Fibroblast of villous mesenchyme (primary cell): ENCODE results near the gene MYH10. TPM values are rescaled to one million over a fixed set of nuclear protein-coding genes. Genes with fewer than 3 reads are reported as not detected.

Experiments used
- DNase-seq: peaks from one replicate; pipeline ENCODE4 v3.0.0-alpha.2; 2010; ENCODE audit warnings: low read depth
- H3K4me3 ChIP-seq: 2 replicates; pipeline ENCODE4 v1.5.1; 2011; ENCODE audit warnings: low read depth, mild to moderate bottlenecking, low read length
- CTCF ChIP-seq: IDR thresholded peaks from 2 replicates; pipeline ENCODE4 v1.5.1; 2012; ENCODE audit warnings: low read depth, mild to moderate bottlenecking, low read length; ENCODE audit not compliant: insufficient read depth
- small RNA-seq: library from RNA; depleted of rRNA; stranded (forward); fragments of <200 nt; gene quantifications from one replicate; pipeline ENCODE3, GENCODE V24; 2012
- total RNA-seq: library from RNA; depleted of rRNA; stranded (reverse); fragments of >200 nt; gene quantifications from 2 replicates; pipeline ENCODE4 v1.2.3, GENCODE V29; 2012

Gene MYH10
- total RNA-seq, 1 donor, result 94.1 TPM

DNA sequence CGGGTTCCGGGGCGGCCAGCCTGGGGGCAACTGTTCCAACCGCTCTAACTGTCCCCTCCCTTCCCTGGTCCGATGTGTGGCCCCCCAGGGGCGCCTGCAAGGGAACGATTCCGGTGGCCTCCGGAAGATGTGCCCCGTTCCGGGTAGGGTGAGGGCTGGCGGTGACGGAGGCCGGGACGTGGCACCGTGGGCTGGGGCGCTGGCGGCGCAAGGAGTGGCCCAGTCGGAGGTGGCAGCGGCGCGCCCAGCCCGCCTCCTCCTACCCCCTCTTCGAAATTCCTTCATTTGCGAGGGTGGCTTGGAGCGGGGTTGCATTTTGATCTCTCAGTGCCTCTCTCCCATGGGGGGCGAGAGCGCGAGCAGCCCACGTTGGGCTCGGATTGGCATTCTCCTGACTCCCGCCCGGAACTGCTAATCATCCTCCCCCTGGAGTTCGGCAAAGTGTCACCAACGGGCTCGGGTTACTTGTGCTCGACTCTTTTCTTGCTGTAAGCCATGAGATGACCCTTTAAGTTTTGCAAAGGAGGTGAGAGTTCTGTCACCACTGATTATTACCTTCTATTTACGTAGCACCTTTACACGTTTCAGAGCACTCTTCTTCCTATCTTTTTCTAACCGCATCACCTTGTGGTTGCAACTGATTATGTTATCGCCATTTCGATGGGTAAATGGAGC lies 194.2 kb downstream of the MYH10 start:
- no peak for TF ChIP-seq CTCF
- peak; percentile 73 for DNase-seq
- H3K4me3 ChIP-seq, result peak overlapping the region; percentile 75

DNA sequence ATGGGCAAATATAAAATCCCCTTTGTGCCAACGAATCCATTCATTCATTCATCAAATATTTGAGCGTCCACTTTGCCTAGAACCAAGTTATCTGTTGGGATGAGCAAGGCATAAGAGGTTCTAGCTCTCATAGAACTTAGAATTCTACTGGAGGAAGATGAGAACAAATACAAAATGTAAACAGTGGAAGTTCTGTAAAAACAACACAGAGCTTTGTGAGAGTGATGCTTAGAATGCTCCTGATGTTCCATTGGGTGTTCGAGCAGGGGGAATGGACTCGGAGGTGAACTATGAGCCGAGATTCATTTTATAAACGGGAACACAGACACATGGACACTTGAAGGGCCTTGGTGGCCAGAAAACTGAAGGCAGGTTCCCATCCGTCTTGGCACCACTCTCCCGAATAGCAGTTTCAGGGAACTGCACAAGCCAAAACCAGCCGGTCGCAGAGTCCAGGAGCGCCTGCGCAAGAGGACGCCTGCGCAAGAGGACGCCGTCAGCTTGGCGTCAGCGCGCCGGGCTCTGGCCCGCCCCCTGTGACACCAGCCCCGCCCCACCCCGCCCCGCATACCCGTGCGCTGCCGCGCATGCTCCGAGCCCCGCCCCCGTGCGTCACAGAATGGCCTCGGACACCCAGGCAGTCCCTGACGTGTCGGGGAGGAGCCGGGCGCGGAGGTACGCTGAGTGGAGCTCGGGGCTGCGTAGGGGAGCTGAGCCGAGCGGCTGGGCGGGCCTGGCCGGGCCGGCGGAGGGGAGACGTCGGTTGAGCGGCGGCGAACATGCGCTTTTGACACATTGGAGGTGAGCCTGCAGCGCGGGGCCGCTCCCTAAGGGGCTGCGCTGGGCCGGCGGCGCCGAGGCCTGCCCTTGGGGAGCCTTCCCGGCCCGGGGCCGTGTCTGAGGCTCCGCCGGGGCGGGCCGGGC lies 195.0 kb downstream of the MYH10 start, which contains the start of gene NDEL1:
TSS of gene NDEL1 (plus strand) at position 640 of the 924 bp plus-strand sequence. CDS start 8,388 bp downstream, outside the sequence.
- DNase-seq, result peak; percentile 98
- TF ChIP-seq CTCF, result no peak
- H3K4me3 ChIP-seq, result peak within 1 kb of the TSS; percentile 75

GRCh38 chr17:8430966-8431365 lies 199.6 kb downstream of the MYH10 start:
- no peak for TF ChIP-seq CTCF
- no peak overlapping the region for H3K4me3 ChIP-seq
- DNase-seq, result no peak

GRCh38 chr17:8426802-8427201 lies 203.7 kb downstream of the MYH10 start:
- no peak for TF ChIP-seq CTCF
- no peak overlapping the region for H3K4me3 ChIP-seq
- DNase-seq, result no peak

DNA sequence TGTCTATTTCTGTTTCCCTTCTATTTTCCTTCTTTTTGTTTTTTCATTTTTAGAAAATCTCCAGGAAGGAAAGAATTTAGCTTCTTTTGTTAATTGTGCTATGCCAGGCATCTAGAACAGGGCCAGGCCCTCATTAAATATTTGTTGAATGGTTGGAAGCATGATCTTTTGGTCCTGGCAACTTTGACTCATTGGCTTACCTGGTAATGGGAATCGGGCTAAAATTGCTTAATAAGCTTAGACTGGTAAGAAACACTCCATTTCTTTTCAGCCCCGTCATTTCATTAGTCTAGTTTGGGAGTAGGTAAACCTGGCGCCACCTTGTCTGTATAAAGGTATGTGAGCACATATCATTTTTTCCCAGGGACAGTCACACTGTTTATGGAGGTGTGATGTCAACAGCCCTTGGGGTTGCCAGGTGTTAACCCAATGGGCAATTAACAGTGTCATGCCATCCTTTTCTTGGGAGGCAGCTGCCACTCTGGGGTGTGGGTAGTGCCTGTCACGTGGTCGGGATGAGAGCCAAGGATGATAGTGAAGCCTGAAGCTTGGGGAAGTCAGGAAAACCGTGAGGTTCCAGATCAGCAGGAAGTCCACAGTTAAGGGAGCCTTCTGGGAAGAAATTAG lies 204.3 kb downstream of the MYH10 start:
- no peak for DNase-seq
- TF ChIP-seq CTCF, result no peak
- no peak overlapping the region for H3K4me3 ChIP-seq

Small RNA genes lying within 50 kb of the gene (small RNA-seq; reads per million reads assigned to genes)
- gene RNU7-43P, result 0.28 reads per million

Other genes with a start within 250 kb of the MYH10 start
- gene RPL26, start 247.5 kb downstream of the MYH10 start, total RNA-seq, result 2,045 and 2,110 TPM in 2 replicates
- gene RNF222, start 232.9 kb downstream of the MYH10 start, total RNA-seq, result not detected in 2 replicates
- gene NDEL1, start 194.8 kb downstream of the MYH10 start, total RNA-seq, result 79.6 and 87.7 TPM in 2 replicates
- gene CCDC42, start 114.1 kb upstream of the MYH10 start, total RNA-seq, result not detected in 2 replicates
- not detected in 2 replicates for gene SPDYE4, start 127.8 kb upstream of the MYH10 start, total RNA-seq
- not detected in 2 replicates for gene MFSD6L, start 168.6 kb upstream of the MYH10 start, total RNA-seq
- gene PIK3R6, start 236.9 kb upstream of the MYH10 start, total RNA-seq, result not detected in 2 replicates